Measurements from ENCODE around the gene ROCK2. TPM values are rescaled to one million over a fixed set of nuclear protein-coding genes. Genes with fewer than 3 reads are reported as not detected.

Gene ROCK2
- total and polyA plus RNA-seq, 9 of the 15 experiments (the other 6 are each of a cell fraction or from before 2014, with no cell fraction given) = 4.9 to 30.6 (median 14.3) TPM

GRCh38 chr2:11279398-11279797 lies 65.0 kb downstream of the ROCK2 start (continued):
- TF ChIP-seq CHD7 (IDR thresholded peaks at IDR 0.05; ENCODE audit: low read depth, low read length) (no peak), RAD21 (CRISPR knock-in tag; conservative IDR thresholded peaks at IDR 0.05 in 1 of 2, IDR thresholded peaks at IDR 0.05 in 1 of 2) (no peak), NELFE (IDR thresholded peaks at IDR 0.05; ENCODE audit: insufficient read depth, insufficient read length) (no peak), TCF3 (CRISPR knock-in tag; IDR thresholded peaks at IDR 0.05) (peak; percentile 97), SRSF3 (IDR thresholded peaks at IDR 0.05; ENCODE audit: insufficient read depth, low read length) (no peak), ZFP91 (CRISPR knock-in tag; IDR thresholded peaks at IDR 0.05) (no peak), ZBTB8A (IDR thresholded peaks at IDR 0.05; ENCODE audit: partially characterized antibody) (no peak), TRIM24 (IDR thresholded peaks at IDR 0.05) (peak; percentile 93 to 97), ZNF23 (CRISPR knock-in tag; IDR thresholded peaks at IDR 0.05) (no peak), ZZZ3 (IDR thresholded peaks at IDR 0.05) (no peak)
- TF ChIP-seq, protein P1, sequence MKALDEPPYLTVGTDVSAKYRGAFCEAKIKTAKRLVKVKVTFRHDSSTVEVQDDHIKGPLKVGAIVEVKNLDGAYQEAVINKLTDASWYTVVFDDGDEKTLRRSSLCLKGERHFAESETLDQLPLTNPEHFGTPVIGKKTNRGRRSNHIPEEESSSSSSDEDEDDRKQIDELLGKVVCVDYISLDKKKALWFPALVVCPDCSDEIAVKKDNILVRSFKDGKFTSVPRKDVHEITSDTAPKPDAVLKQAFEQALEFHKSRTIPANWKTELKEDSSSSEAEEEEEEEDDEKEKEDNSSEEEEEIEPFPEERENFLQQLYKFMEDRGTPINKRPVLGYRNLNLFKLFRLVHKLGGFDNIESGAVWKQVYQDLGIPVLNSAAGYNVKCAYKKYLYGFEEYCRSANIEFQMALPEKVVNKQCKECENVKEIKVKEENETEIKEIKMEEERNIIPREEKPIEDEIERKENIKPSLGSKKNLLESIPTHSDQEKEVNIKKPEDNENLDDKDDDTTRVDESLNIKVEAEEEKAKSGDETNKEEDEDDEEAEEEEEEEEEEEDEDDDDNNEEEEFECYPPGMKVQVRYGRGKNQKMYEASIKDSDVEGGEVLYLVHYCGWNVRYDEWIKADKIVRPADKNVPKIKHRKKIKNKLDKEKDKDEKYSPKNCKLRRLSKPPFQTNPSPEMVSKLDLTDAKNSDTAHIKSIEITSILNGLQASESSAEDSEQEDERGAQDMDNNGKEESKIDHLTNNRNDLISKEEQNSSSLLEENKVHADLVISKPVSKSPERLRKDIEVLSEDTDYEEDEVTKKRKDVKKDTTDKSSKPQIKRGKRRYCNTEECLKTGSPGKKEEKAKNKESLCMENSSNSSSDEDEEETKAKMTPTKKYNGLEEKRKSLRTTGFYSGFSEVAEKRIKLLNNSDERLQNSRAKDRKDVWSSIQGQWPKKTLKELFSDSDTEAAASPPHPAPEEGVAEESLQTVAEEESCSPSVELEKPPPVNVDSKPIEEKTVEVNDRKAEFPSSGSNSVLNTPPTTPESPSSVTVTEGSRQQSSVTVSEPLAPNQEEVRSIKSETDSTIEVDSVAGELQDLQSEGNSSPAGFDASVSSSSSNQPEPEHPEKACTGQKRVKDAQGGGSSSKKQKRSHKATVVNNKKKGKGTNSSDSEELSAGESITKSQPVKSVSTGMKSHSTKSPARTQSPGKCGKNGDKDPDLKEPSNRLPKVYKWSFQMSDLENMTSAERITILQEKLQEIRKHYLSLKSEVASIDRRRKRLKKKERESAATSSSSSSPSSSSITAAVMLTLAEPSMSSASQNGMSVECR (CRISPR knock-in tag; IDR thresholded peaks at IDR 0.05) = no peak
